GM12873 (cell line): ENCODE results near the gene GLIPR1.

Experiments used
- CTCF ChIP-seq: IDR thresholded peaks from 2 replicates; pipeline ENCODE4 v1.5.1; 2012; ENCODE audit warnings: low read depth, mild to moderate bottlenecking, moderate library complexity, low read length, control low read depth; ENCODE audit not compliant: insufficient read depth; ENCODE audit errors: missing control alignments

GLIPR1 gene

GRCh38 chr12:75529826-75530225, 49.3 kb downstream of the GLIPR1 start:
- TF ChIP-seq CTCF: no peak

GRCh38 chr12:75533239-75533638, 52.7 kb downstream of the GLIPR1 start:
- no peak for TF ChIP-seq CTCF

- TF ChIP-seq CTCF: no peak
Measured at GRCh38 chr12:75539889-75540288, 59.3 kb downstream of the GLIPR1 start.

GRCh38 chr12:75542942-75543341, 62.4 kb downstream of the GLIPR1 start:
- no peak for TF ChIP-seq CTCF

- TF ChIP-seq CTCF: no peak
Measured at GRCh38 chr12:75543529-75543928, 63.0 kb downstream of the GLIPR1 start.

GRCh38 chr12:75545636-75546035, 65.1 kb downstream of the GLIPR1 start:
- TF ChIP-seq CTCF: no peak

GRCh38 chr12:75548879-75549278, 68.3 kb downstream of the GLIPR1 start:
- TF ChIP-seq CTCF: no peak
